SK-N-SH (cell line): ENCODE measurements around the gene MCF2L2. TPM values are rescaled to one million over a fixed set of nuclear protein-coding genes. Genes with fewer than 3 reads are reported as not detected.

Experiments
- CTCF ChIA-PET: fragments of 300-600, 350-600 bp; formaldehyde crosslinking; extraction: SDS; loops from one replicate; lab custom pipeline; 2021; lab: Yijun Ruan, JAX
- POLR2A ChIA-PET: fragments of 350-600 bp; sonication (Branson Sonifier 250); formaldehyde crosslinking; extraction: SDS; loops from one replicate; lab custom pipeline; 2020; ENCODE audit warnings: antibody characterized with exemption, inconsistent platforms; lab: Yijun Ruan, JAX
- DNase-seq: peaks from one replicate; pipeline ENCODE4 v3.0.0; 2012
- H2AFZ ChIP-seq: fragments of 200-600 bp; sonication (generic); 2 replicates; pipeline ENCODE4 v1.8.1; 2016; ENCODE audit warnings: antibody characterized with exemption, mild to moderate bottlenecking, low read depth
- H3F3A ChIP-seq: fragments of 200-600 bp; sonication (generic); replicated peaks from 2 replicates; pipeline ENCODE3; 2016; ENCODE audit warnings: antibody characterized with exemption, mild to moderate bottlenecking; ENCODE audit not compliant: insufficient read depth
- H3K27ac ChIP-seq, 2 experiments: fragments of 200-500 bp in 1 of 2; fragments of 200-600 bp in 1 of 2; sonication (Bioruptor generic) in 1 of 2; sonication (generic), shearing (Covaris generic) in 1 of 2; 2 replicates each; pipeline versions ENCODE4 v1.5.1 to v1.6.1; 2014 to 2016; ENCODE audit warnings: low read depth in 2 of 2, inconsistent platforms in 1 of 2, low read length in 1 of 2, mild to moderate bottlenecking in 1 of 2, mixed read lengths in 1 of 2
- H3K27me3 ChIP-seq: fragments of 200-600 bp; sonication (generic), shearing (Covaris generic); 2 replicates; pipeline ENCODE4 v1.6.1; 2016; ENCODE audit warnings: mixed run types; ENCODE audit not compliant: insufficient read depth
- H3K36me3 ChIP-seq, 2 experiments: fragments of 200-500 bp in 1 of 2; fragments of 200-600 bp in 1 of 2; sonication (Bioruptor generic) in 1 of 2; sonication (generic) in 1 of 2; replicated peaks in 1 of 2; 2 replicates each; pipeline versions ENCODE3 to v1.5.1; 2014 to 2016; ENCODE audit warnings: low read length in 1 of 2, mild to moderate bottlenecking in 1 of 2; ENCODE audit not compliant: insufficient read depth in 2 of 2, control insufficient read depth in 1 of 2
- H3K4me1 ChIP-seq, 2 experiments: fragments of 200-500 bp in 1 of 2; fragments of 200-600 bp in 1 of 2; sonication (Bioruptor generic) in 1 of 2; sonication (generic), shearing (Covaris generic) in 1 of 2; 2 replicates each; pipeline versions ENCODE4 v1.5.1 to v1.6.1; 2014 to 2016; ENCODE audit warnings: low read depth in 1 of 2, low read length in 1 of 2, mixed run types in 1 of 2; ENCODE audit not compliant: insufficient read depth in 2 of 2, control insufficient read depth in 1 of 2
- H3K4me2 ChIP-seq: fragments of 200-600 bp; sonication (generic), shearing (Covaris generic); 2 replicates; pipeline ENCODE4 v1.6.1; 2017; ENCODE audit warnings: mixed run types
- H3K4me3 ChIP-seq, 2 experiments: fragments of 200-500 bp in 1 of 2; fragments of 200-600 bp in 1 of 2; sonication (Bioruptor generic) in 1 of 2; sonication (generic), shearing (Covaris generic) in 1 of 2; 2 replicates each; pipeline versions ENCODE4 v1.5.1 to v1.8.1; 2014 to 2016; ENCODE audit warnings: low read depth in 2 of 2, inconsistent platforms in 1 of 2, low read length in 1 of 2, mild to moderate bottlenecking in 1 of 2, mixed read lengths in 1 of 2, moderate library complexity in 1 of 2
- H3K79me2 ChIP-seq: fragments of 200-600 bp; sonication (generic); 2 replicates; pipeline ENCODE4 v1.8.1; 2017; ENCODE audit warnings: mild to moderate bottlenecking; ENCODE audit not compliant: insufficient read depth
- H3K9ac ChIP-seq: fragments of 200-600 bp; sonication (generic); 2 replicates; pipeline ENCODE4 v1.6.1; 2017; ENCODE audit warnings: mixed run types
- H3K9me2 ChIP-seq: fragments of 200-600 bp; sonication (generic); 2 replicates; pipeline ENCODE4 v1.6.1; 2017; ENCODE audit warnings: mixed run types
- H3K9me3 ChIP-seq: fragments of 200-600 bp; sonication (generic); 2 replicates; pipeline ENCODE4 v1.6.1; 2017; ENCODE audit warnings: mixed run types, mild to moderate bottlenecking, moderate library complexity
- H4K20me1 ChIP-seq: fragments of 200-600 bp; sonication (generic); 2 replicates; pipeline ENCODE4 v1.6.1; 2017; ENCODE audit warnings: mild to moderate bottlenecking, mixed run types; ENCODE audit not compliant: insufficient read depth
- CHD2 ChIP-seq: fragments of 150-350 bp; IDR thresholded peaks from 2 replicates; pipeline ENCODE4 v1.6.1; 2018; ENCODE audit warnings: low read length; ENCODE audit not compliant: partially characterized antibody
- EP300 ChIP-seq, 2 experiments: IDR thresholded peaks; 2 replicates each; pipeline versions ENCODE4 v1.4.0 to v1.6.1; 2012; ENCODE audit warnings: borderline replicate concordance in 1 of 2, low read depth in 1 of 2, low read length in 1 of 2
- EZH2phosphoT487 ChIP-seq: fragments of 200-600 bp; sonication (generic); IDR thresholded peaks from 2 replicates; pipeline ENCODE4 v1.6.1; 2017; ENCODE audit warnings: low read depth, mixed run types, mild to moderate bottlenecking, antibody characterized with exemption, moderate library complexity, borderline replicate concordance
- GATA2 ChIP-seq: sonication (generic); formaldehyde crosslinking; IDR thresholded peaks from 2 replicates; pipeline ENCODE4 v1.5.0; 2020; ENCODE audit warnings: mild to moderate bottlenecking, missing genetic modification reagents
- MAX ChIP-seq: IDR thresholded peaks from 2 replicates; pipeline ENCODE4 v1.4.0; 2012; ENCODE audit warnings: low read depth
- PBX3 ChIP-seq: IDR thresholded peaks from 2 replicates; pipeline ENCODE4; 2012
- POLR2AphosphoS5 ChIP-seq: IDR thresholded peaks from 2 replicates; pipeline ENCODE4 v1.6.1; 2012; ENCODE audit warnings: low read depth, low read length
- RCOR1 ChIP-seq: fragments of 150-350 bp; IDR thresholded peaks from 2 replicates; pipeline ENCODE4 v1.6.1; 2017; ENCODE audit warnings: antibody characterized with exemption, low read length
- TCF12 ChIP-seq: IDR thresholded peaks from 2 replicates; pipeline ENCODE4 v1.4.0; 2012
- TEAD4 ChIP-seq: IDR thresholded peaks from 2 replicates; pipeline ENCODE4 v1.4.0; 2012; ENCODE audit warnings: mild to moderate bottlenecking, borderline replicate concordance; ENCODE audit not compliant: insufficient read depth
- WGBS: methylation state at CpG from one replicate; pipeline ENCODE4 v1.1.6; 2017; ENCODE audit warnings: low lambda C conversion rate; 5-methylcytosine and 5-hydroxymethylcytosine counted together
- polyA plus RNA-seq, 3 experiments: library from polyadenylated mRNA; depleted of rRNA; stranded (reverse); fragments of >200 nt; gene quantifications; 2 replicates each; pipeline ENCODE4 v1.2.3, GENCODE V29; 2012
- TF ChIP-seq, protein P1 (sequence below): fragments of 200-600 bp; sonication (generic); IDR thresholded peaks from 2 replicates; pipeline ENCODE4 v1.6.1; 2017; ENCODE audit warnings: antibody characterized with exemption, mild to moderate bottlenecking, moderate library complexity
- TF ChIP-seq, protein P2 (sequence below): fragments of 150-350 bp; IDR thresholded peaks from 2 replicates; pipeline ENCODE4 v1.6.1; 2017; ENCODE audit warnings: antibody characterized with exemption, low read length, low read depth, borderline replicate concordance
- TF ChIP-seq, protein P3 (sequence below): IDR thresholded peaks from 2 replicates; pipeline ENCODE4 v1.4.0; 2012; ENCODE audit warnings: low read depth, borderline replicate concordance

Gene MCF2L2
- polyA plus RNA-seq, 1 of the 3 experiments (the other 2 are of a cell fraction): 0.56 TPM

DNA sequence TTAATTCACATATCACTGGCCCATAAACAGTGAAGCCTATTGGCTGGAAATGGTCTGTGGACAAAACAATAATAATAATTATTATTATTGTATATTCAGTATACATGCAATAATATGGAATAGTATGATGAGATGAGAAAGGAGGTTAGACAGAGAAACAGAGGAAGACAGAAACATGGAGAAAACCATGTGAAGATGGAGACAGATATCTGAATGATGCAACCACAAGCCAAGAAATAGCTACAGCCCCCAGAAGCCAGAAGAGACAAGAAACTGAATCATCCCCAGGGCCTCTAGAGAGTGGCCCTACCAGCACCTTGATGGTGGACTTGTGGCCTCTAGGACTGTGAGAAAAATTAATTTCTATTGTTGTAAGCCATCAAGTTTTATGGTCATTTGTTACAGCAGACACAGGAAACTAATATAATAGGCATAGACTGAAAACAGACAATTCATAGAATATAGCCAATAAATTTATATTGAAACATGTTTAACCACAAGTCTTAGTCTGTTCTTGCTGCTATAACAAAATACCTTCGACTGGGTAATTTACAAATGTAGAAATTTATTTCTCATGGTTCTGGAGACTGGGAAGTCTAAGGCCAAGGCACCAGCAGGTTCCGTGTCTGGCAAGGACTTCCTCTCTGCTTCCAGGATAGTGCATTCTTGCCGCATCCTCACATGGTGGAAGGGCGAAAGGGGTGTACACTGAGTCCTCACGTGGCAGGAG, 31.6 kb downstream of the MCF2L2 start:
- no peaks in the 10 kb centered on the region for H4K20me1 ChIP-seq
- no peaks in the 10 kb centered on the region for H3K9me3 ChIP-seq
- H3K4me2 ChIP-seq: no peak overlapping the region
- H3K4me1 ChIP-seq: peaks cover 0 to 19% of the 10 kb centered on the region in 2 experiments; a peak in 2 of 4 replicates
- POLR2A ChIA-PET: no interaction called here
- DNase-seq: no peak
- WGBS: 79% methylated on average over 5 of the region's 5 CpGs
- H3K79me2 ChIP-seq: no peaks in the 10 kb centered on the region
- H3K4me3 ChIP-seq: no peak overlapping the region
- H3K9ac ChIP-seq: no peak overlapping the region
- no peaks in the 10 kb centered on the region for H3K36me3 ChIP-seq
- no peak overlapping the region for H3K27ac ChIP-seq
- no peak for TF ChIP-seq POLR2AphosphoS5
- TF ChIP-seq RCOR1: no peak
- TF ChIP-seq, protein P1, sequence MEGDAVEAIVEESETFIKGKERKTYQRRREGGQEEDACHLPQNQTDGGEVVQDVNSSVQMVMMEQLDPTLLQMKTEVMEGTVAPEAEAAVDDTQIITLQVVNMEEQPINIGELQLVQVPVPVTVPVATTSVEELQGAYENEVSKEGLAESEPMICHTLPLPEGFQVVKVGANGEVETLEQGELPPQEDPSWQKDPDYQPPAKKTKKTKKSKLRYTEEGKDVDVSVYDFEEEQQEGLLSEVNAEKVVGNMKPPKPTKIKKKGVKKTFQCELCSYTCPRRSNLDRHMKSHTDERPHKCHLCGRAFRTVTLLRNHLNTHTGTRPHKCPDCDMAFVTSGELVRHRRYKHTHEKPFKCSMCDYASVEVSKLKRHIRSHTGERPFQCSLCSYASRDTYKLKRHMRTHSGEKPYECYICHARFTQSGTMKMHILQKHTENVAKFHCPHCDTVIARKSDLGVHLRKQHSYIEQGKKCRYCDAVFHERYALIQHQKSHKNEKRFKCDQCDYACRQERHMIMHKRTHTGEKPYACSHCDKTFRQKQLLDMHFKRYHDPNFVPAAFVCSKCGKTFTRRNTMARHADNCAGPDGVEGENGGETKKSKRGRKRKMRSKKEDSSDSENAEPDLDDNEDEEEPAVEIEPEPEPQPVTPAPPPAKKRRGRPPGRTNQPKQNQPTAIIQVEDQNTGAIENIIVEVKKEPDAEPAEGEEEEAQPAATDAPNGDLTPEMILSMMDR: no peak
- TF ChIP-seq TEAD4: no peak
- TF ChIP-seq EZH2phosphoT487: no peak
- no peak for TF ChIP-seq TCF12
- no peak for TF ChIP-seq CHD2
- no peak for TF ChIP-seq PBX3
- TF ChIP-seq GATA2 (CRISPR knock-in tag): no peak
- TF ChIP-seq, protein P2, sequence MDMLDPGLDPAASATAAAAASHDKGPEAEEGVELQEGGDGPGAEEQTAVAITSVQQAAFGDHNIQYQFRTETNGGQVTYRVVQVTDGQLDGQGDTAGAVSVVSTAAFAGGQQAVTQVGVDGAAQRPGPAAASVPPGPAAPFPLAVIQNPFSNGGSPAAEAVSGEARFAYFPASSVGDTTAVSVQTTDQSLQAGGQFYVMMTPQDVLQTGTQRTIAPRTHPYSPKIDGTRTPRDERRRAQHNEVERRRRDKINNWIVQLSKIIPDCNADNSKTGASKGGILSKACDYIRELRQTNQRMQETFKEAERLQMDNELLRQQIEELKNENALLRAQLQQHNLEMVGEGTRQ: no peak
- TF ChIP-seq EP300 (IDR thresholded peaks at IDR 0.05; ENCODE audit: borderline replicate concordance in 1 of 2, low read depth in 1 of 2, low read length in 1 of 2): no peak
- TF ChIP-seq MAX: no peak
- TF ChIP-seq, protein P3, sequence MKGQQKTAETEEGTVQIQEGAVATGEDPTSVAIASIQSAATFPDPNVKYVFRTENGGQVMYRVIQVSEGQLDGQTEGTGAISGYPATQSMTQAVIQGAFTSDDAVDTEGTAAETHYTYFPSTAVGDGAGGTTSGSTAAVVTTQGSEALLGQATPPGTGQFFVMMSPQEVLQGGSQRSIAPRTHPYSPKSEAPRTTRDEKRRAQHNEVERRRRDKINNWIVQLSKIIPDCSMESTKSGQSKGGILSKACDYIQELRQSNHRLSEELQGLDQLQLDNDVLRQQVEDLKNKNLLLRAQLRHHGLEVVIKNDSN: no peak
- H3K27me3 ChIP-seq: no peaks in the 10 kb centered on the region
- H3K9me2 ChIP-seq: no peaks in the 10 kb centered on the region
- CTCF ChIA-PET: interaction anchor here (0.9 to 1.9 kb wide), 3 partner anchors 10 to 15 kb away, joined by 3 to 6 read pairs (median 6); no protein-coding TSS in a partner anchor
- H3F3A ChIP-seq: peaks cover 4% of the 10 kb centered on the region
- H2AFZ ChIP-seq: no peak overlapping the region
